BLaER1 treated with 17β-estradiol and CSF1 and Interleukin-3, amounts not matched to agents 10 nM and 100 nM (cell line): Measurements from ENCODE around the gene BEND5.

Source experiments
- H3K27ac ChIP-seq, 11 experiments: shearing (Covaris generic); formaldehyde crosslinking; 2 replicates each; pipeline ENCODE4 v1.8.1; 2022
- H3K27me3 ChIP-seq, 11 experiments: shearing (Covaris generic); formaldehyde crosslinking; 2 replicates each; pipeline ENCODE4 v1.8.1; 2022
- H3K36me3 ChIP-seq, 11 experiments: shearing (Covaris generic); formaldehyde crosslinking; 2 replicates each; pipeline ENCODE4 v1.8.1; 2022
- H3K4me1 ChIP-seq, 10 experiments: shearing (Covaris generic); formaldehyde crosslinking; 2 replicates each; pipeline ENCODE4 v1.8.1; 2022
- H3K4me2 ChIP-seq, 11 experiments: shearing (Covaris generic); formaldehyde crosslinking; 2 replicates each; pipeline ENCODE4 v1.8.1; 2022
- H3K4me3 ChIP-seq, 10 experiments: shearing (Covaris generic); formaldehyde crosslinking; 2 replicates each; pipeline ENCODE4 v1.8.1; 2022
- H3K9ac ChIP-seq, 11 experiments: shearing (Covaris generic); formaldehyde crosslinking; 2 replicates each; pipeline ENCODE4 v1.8.1; 2022
- H3K9me3 ChIP-seq, 11 experiments: shearing (Covaris generic); formaldehyde crosslinking; replicated peaks in 1 of 11; 2 replicates each; pipeline ENCODE4 v1.8.1; 2022
- H4K20me1 ChIP-seq, 11 experiments: shearing (Covaris generic); formaldehyde crosslinking; 2 replicates each; pipeline ENCODE4 v1.8.1; 2022
- Cebpa-rat ChIP-seq, 11 experiments: shearing (Covaris generic); IDR thresholded peaks; 2 replicates each; pipeline ENCODE4 v1.8.1; 2022

The BEND5 gene

DNA sequence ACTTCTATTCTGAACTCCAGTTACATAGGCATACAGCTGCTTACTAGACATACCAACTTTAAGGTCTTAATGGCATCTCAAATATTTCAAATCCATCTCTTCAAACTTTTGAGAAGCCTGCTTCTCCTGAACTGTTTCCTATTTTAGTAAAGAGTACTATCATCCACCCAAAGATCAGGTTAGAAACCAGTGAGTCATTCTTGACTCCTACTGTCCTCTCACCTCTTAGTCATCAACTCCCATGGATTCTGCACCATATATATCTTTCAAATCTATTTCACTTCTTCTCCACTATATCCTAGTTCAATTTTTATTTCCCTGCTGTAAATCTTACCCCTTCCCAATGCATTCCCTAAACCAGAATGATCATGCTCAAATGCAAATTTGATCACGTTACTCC is 18.1 kb upstream of the BEND5 start:
- no peak for TF ChIP-seq Cebpa-rat (IDR thresholded peaks at IDR 0.05)

GRCh38 chr1:48793863-48794262 is 17.2 kb upstream of the BEND5 start:
- peaks cover 43 to 79% (median 76%) of the 10 kb centered on the region in 10 experiments for H3K4me1 ChIP-seq
- peak in 9 of 11 experiments; percentile 29 to 95 (median 93); a peak in 17 of 22 replicates for TF ChIP-seq Cebpa-rat (IDR thresholded peaks at IDR 0.05)
- peak overlapping the region; percentile 69 to 88 (median 85) for H3K4me2 ChIP-seq
- no peaks in the 10 kb centered on the region for H3K27me3 ChIP-seq
- peak overlapping the region in 8 of 11 experiments; percentile 56 to 78 (median 76); a peak in 16 of 22 replicates for H3K9ac ChIP-seq
- no peaks in the 10 kb centered on the region for H3K36me3 ChIP-seq
- H4K20me1 ChIP-seq, result no peaks in the 10 kb centered on the region
- peak overlapping the region in 10 of 11 experiments; percentile 22 to 95 (median 90); a peak in 18 of 22 replicates for H3K27ac ChIP-seq
- H3K9me3 ChIP-seq, result peaks cover 11 to 23% (median 18%) of the 10 kb centered on the region in 11 experiments; a peak in 20 of 22 replicates
- H3K4me3 ChIP-seq, result peak overlapping the region in 5 of 10 experiments; percentile 10 to 46 (median 34); a peak in 8 of 20 replicates

More for the DNA sequence above, 18.1 kb upstream of the BEND5 start:
- Histone ChIP-seq H3K36me3 (no peaks in the 10 kb centered on the region), H3K4me1 (peaks cover 39 to 72% (median 70%) of the 10 kb centered on the region in 10 experiments), H3K4me3 (no peak overlapping the region), H4K20me1 (no peaks in the 10 kb centered on the region), H3K4me2 (peak overlapping the region; percentile 69 to 88 (median 85)), H3K9ac (peak overlapping the region in 8 of 11 experiments; percentile 56 to 78 (median 75); a peak in 15 of 22 replicates), H3K27ac (peak overlapping the region in 9 of 11 experiments; percentile 45 to 95 (median 90); a peak in 17 of 22 replicates), H3K27me3 (no peaks in the 10 kb centered on the region), H3K9me3 (peaks cover 11 to 30% (median 23%) of the 10 kb centered on the region in 11 experiments; a peak in 20 of 22 replicates)

DNA sequence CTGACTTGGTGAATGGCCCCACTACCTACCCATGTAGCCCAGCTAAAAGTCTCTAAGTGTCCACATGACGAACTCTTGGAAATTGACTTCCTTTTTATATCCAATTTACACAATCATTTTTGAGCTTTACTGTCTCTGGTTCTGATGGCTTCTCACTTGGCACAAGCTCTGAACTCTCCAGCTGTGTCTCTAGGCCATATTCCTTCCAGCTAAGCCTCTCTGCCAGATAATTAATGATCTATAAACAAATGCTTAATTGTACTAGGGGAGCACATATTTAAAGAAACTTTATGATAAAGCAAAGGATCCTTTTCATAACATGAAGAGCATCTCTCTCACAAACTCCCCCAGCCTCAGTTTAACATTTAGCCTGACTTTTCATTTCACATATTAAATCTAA is 16.3 kb upstream of the BEND5 start:
- no peaks in the 10 kb centered on the region for H3K36me3 ChIP-seq
- peaks cover 43 to 79% (median 76%) of the 10 kb centered on the region in 10 experiments for H3K4me1 ChIP-seq
- H4K20me1 ChIP-seq, result no peaks in the 10 kb centered on the region
- H3K27me3 ChIP-seq, result no peaks in the 10 kb centered on the region
- no peak overlapping the region for H3K4me3 ChIP-seq
- H3K9ac ChIP-seq, result peak overlapping the region in 8 of 11 experiments; percentile 56 to 78 (median 74); a peak in 15 of 22 replicates
- TF ChIP-seq Cebpa-rat (IDR thresholded peaks at IDR 0.05), result no peak
- H3K9me3 ChIP-seq, result peaks cover 6 to 14% (median 10%) of the 10 kb centered on the region in 11 experiments; a peak in 20 of 22 replicates
- H3K27ac ChIP-seq, result peak overlapping the region in 9 of 11 experiments; percentile 45 to 95 (median 90); a peak in 18 of 22 replicates
- H3K4me2 ChIP-seq, result peak overlapping the region; percentile 5 to 88 (median 85); a peak in 19 of 22 replicates

- no peak overlapping the region for H3K4me3 ChIP-seq
- peaks cover 43 to 65% (median 60%) of the 10 kb centered on the region in 10 experiments for H3K4me1 ChIP-seq
- no peaks in the 10 kb centered on the region for H4K20me1 ChIP-seq
- peak overlapping the region in 3 of 11 experiments; percentile 20 to 57 (median 45); a peak in 2 of 22 replicates for H3K9ac ChIP-seq
- H3K4me2 ChIP-seq, result peak overlapping the region; percentile 14 to 88 (median 82); a peak in 20 of 22 replicates
- H3K36me3 ChIP-seq, result no peaks in the 10 kb centered on the region
- H3K27me3 ChIP-seq, result no peaks in the 10 kb centered on the region
- no peaks in the 10 kb centered on the region; a peak in 1 of 22 replicates for H3K9me3 ChIP-seq
- TF ChIP-seq Cebpa-rat (IDR thresholded peaks at IDR 0.05), result no peak
- H3K27ac ChIP-seq, result peak overlapping the region in 9 of 11 experiments; percentile 48 to 95 (median 89); a peak in 18 of 22 replicates
Measured at GRCh38 chr1:48790397-48790796, 13.7 kb upstream of the BEND5 start.

DNA sequence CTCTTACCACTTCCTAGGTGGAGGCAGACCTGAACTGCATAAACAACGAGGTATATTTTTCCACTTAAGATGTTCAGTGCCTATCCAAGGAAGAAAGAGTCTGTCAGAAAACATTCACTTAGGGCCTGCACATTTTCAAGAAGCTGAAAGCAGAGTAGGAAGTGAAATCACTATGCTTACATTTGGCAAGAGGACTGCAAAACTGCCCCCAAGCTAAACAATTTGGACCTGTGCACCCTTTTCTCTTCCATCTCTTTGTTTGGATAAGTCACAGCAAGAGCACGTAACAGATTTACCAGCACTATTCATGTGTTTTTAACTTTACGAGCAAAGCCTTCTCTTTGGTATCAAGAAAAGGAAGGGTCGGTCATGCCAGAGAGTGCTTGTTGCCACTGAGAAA is 13.2 kb upstream of the BEND5 start:
- Histone ChIP-seq H3K36me3 (no peaks in the 10 kb centered on the region), H3K4me2 (peak overlapping the region; percentile 14 to 88 (median 82); a peak in 21 of 22 replicates), H3K27ac (peak overlapping the region in 9 of 11 experiments; percentile 48 to 95 (median 89); a peak in 20 of 22 replicates), H3K9me3 (no peaks in the 10 kb centered on the region; a peak in 1 of 22 replicates), H3K9ac (peak overlapping the region in 5 of 11 experiments; percentile 2 to 58 (median 45); a peak in 7 of 22 replicates), H3K4me1 (peaks cover 40 to 60% (median 56%) of the 10 kb centered on the region in 10 experiments), H4K20me1 (no peaks in the 10 kb centered on the region), H3K27me3 (no peaks in the 10 kb centered on the region), H3K4me3 (no peak overlapping the region)
- no peak for TF ChIP-seq Cebpa-rat (IDR thresholded peaks at IDR 0.05)

DNA sequence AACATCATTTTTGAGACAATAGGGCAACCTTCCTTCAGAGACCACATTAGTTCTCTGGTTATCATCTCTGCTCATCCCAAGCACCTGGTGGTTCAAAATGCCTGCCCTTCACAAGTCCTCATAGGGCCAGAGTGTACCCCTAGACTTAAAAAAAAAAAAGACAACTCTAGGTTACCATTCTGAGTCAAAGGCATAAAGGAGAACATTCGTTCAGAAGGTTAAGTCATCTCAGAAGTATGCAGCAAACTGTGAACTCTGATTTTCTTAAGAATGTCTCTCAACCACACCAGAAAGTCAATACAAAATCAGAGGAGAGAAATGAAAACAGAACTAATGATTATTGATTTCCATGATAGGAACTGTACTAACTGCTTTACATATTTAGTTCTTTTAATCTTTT is 9.2 kb upstream of the BEND5 start:
- H3K27ac ChIP-seq, result no peak overlapping the region
- peaks cover 15 to 19% (median 15%) of the 10 kb centered on the region in 10 experiments; a peak in 19 of 20 replicates for H3K4me1 ChIP-seq
- no peak for TF ChIP-seq Cebpa-rat (IDR thresholded peaks at IDR 0.05)
- no peak overlapping the region for H3K4me3 ChIP-seq
- no peaks in the 10 kb centered on the region for H4K20me1 ChIP-seq
- no peaks in the 10 kb centered on the region for H3K27me3 ChIP-seq
- no peaks in the 10 kb centered on the region; a peak in 1 of 22 replicates for H3K9me3 ChIP-seq
- no peaks in the 10 kb centered on the region for H3K36me3 ChIP-seq
- no peak overlapping the region for H3K4me2 ChIP-seq
- no peak overlapping the region for H3K9ac ChIP-seq

DNA sequence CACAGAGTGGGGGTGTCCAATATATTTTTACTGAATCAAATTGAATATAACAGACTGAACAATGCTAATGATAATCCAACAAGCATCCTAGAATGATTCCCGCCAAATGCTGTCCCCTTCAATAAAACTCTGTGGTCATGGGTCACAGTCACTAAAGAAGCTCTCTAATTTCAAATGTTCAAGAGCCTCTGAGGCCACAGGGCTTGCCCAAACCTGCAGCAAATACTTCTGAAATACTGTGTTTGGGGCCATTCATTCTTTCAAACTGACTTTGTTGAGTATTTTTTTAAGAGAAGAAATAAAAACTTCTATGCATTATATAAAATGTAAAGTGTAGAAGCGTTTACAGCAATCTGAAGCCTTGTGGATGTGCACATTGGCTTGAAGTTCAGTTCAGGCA is 7.6 kb upstream of the BEND5 start:
- Histone ChIP-seq H3K27ac (no peak overlapping the region), H3K4me2 (no peak overlapping the region), H3K9ac (no peak overlapping the region), H3K4me3 (no peak overlapping the region), H3K27me3 (no peaks in the 10 kb centered on the region), H3K9me3 (no peaks in the 10 kb centered on the region), H3K4me1 (peaks cover 0 to 4% (median 2%) of the 10 kb centered on the region in 10 experiments; a peak in 10 of 20 replicates), H3K36me3 (no peaks in the 10 kb centered on the region), H4K20me1 (no peaks in the 10 kb centered on the region)
- TF ChIP-seq Cebpa-rat (IDR thresholded peaks at IDR 0.05), result no peak

GRCh38 chr1:48777219-48777895 is 666 bp upstream of the BEND5 start:
- H3K27ac ChIP-seq, result peak overlapping the region in 8 of 11 experiments; percentile 64 to 91 (median 80); a peak in 16 of 22 replicates
- H3K4me1 ChIP-seq, result peaks cover 22 to 58% (median 51%) of the 10 kb centered on the region in 10 experiments; a peak in 19 of 20 replicates
- peak overlapping the region; percentile 61 to 84 (median 75) for H3K4me3 ChIP-seq
- peaks cover 0 to 21% (median 3%) of the 10 kb centered on the region in 11 experiments; a peak in 7 of 22 replicates for H4K20me1 ChIP-seq
- TF ChIP-seq Cebpa-rat (IDR thresholded peaks at IDR 0.05), result no peak
- no peaks in the 10 kb centered on the region for H3K27me3 ChIP-seq
- peaks cover 0 to 26% (median 19%) of the 10 kb centered on the region in 11 experiments; a peak in 15 of 22 replicates for H3K36me3 ChIP-seq
- peak overlapping the region; percentile 77 to 98 (median 90) for H3K4me2 ChIP-seq
- no peaks in the 10 kb centered on the region for H3K9me3 ChIP-seq
- peak overlapping the region; percentile 29 to 90 (median 86); a peak in 20 of 22 replicates for H3K9ac ChIP-seq
